ENCODE measurements around the gene CALCOCO1. TPM values are rescaled to one million over a fixed set of nuclear protein-coding genes. Genes with fewer than 3 reads are reported as not detected.

CALCOCO1 gene
- total and polyA plus RNA-seq, 2 of the 8 experiments (the other 6 are each of a cell fraction or from before 2014, with no cell fraction given): 20.3 to 39.3 TPM

DNA sequence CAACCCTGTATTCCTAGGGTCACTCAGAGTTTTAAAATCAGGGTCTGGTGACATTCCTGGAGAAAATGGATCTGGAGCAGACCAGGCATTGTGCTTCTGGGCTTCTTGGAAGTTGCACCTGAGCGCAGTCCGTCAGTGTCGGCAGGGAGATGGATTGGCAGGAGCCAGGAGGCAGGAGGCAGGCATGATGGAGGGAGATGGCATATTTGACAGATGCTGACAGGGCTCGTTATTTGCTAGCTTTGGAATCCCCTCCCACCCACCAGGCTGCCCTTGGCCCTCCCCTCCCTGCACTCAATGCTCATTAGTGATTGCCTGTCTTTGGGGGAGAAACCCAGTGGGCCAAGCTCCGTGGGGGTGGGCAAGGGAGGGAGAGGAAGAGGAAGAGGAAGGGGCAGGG, 19.8 kb upstream of the CALCOCO1 start (continued):
- TF ChIP-seq POLR2AphosphoS5 (IDR thresholded peaks at IDR 0.05; ENCODE audit: low read depth, low read length) (no peak), PHF8 (conservative IDR thresholded peaks at IDR 0.05; ENCODE audit: low read depth, low read length) (no peak), YY1 (IDR thresholded peaks at IDR 0.05; ENCODE audit: low read depth, low read length) (no peak), TCF12 (IDR thresholded peaks at IDR 0.05; ENCODE audit: low read depth, low read length) (no peak), TBP (IDR thresholded peaks at IDR 0.05; ENCODE audit: low read depth, low read length) (no peak), JUND (IDR thresholded peaks at IDR 0.05; ENCODE audit: low read length) (no peak), CHD2 (IDR thresholded peaks at IDR 0.05; ENCODE audit: low read length) (no peak), RFX5 (IDR thresholded peaks at IDR 0.05; ENCODE audit: borderline replicate concordance, low read depth, low read length) (no peak), KDM4A (IDR thresholded peaks at IDR 0.05; ENCODE audit: low read depth, low read length, severe bottlenecking) (no peak), CHD1 (IDR thresholded peaks at IDR 0.05; ENCODE audit: low read depth, low read length) (no peak), EGR1 (IDR thresholded peaks at IDR 0.05; ENCODE audit: borderline replicate concordance, low read depth, low read length) (no peak)
